HepG2 (cell line): Measurements from ENCODE around the gene HTRA3. TPM values are rescaled to one million over a fixed set of nuclear protein-coding genes. Genes with fewer than 3 reads are reported as not detected.
A peak's percentile ranks its signal among the peaks of the same experiment; 100 is the strongest.

Experiments
- ATAC-seq: fragments of 200-7000 bp; cut with Tn5 transposase; 3 replicates; pipeline ENCODE4 v1.9.1; 2020; ENCODE audit warnings: mild to moderate bottlenecking, moderate library complexity
- BruUV-seq: library from RNA; stranded (reverse); fragments of 400-500 nt; replicated peaks from 2 replicates; lab custom pipeline; 2021; lab: Mats Ljungman, UMichigan
- CTCF ChIA-PET: fragments of 300-600 bp; formaldehyde crosslinking; extraction: SDS; loops from one replicate; lab custom pipeline; 2021; ENCODE audit warnings: low total read pairs, inconsistent platforms, low intra/inter-chr PET ratio; lab: Yijun Ruan, JAX
- POLR2A ChIA-PET: fragments of 350-600 bp; sonication (Branson Sonifier 250); formaldehyde crosslinking; loops from one replicate; lab custom pipeline; 2020; ENCODE audit warnings: antibody characterized with exemption, inconsistent platforms; lab: Yijun Ruan, JAX
- DNase-seq: peaks from one replicate; pipeline ENCODE4 v3.0.0-alpha.2; 2015; ENCODE audit warnings: low spot score
- FAIRE-seq: peaks from 3 replicates; lab custom pipeline; 2011; peaks lifted over from hg19 to GRCh38; lab: Jason Lieb, UNC
- H2AFZ ChIP-seq: one replicate; pipeline ENCODE4 v1.6.1; 2011; ENCODE audit warnings: low read length, inconsistent platforms
- H3K27ac ChIP-seq: fragments of 300-600 bp; 3 replicates; pipeline ENCODE4 v1.8.0; 2011; ENCODE audit warnings: mixed run types, mild to moderate bottlenecking, mixed read lengths, low read length, inconsistent platforms; ENCODE audit not compliant: insufficient read depth; ENCODE audit errors: extremely low read length
- H3K27me3 ChIP-seq, 2 experiments: fragments of 200-600 bp in 1 of 2; 2 replicates in 1 of 2; 3 replicates in 1 of 2; pipeline versions ENCODE4 v1.6.0 to v1.8.0; 2011; ENCODE audit warnings: low read length in 2 of 2, mild to moderate bottlenecking in 2 of 2, moderate library complexity in 2 of 2, inconsistent platforms in 1 of 2; ENCODE audit not compliant: insufficient read depth in 2 of 2, control insufficient read depth in 1 of 2
- H3K36me3 ChIP-seq, 2 experiments: fragments of 200-600 bp in 1 of 2; replicated peaks in 1 of 2; 2 replicates in 1 of 2; 3 replicates in 1 of 2; pipeline versions ENCODE4 v1.5.1 to v1.8.0; 2011; ENCODE audit warnings: low read length in 2 of 2, inconsistent platforms in 1 of 2; ENCODE audit not compliant: insufficient read depth in 2 of 2, control insufficient read depth in 1 of 2
- H3K4me1 ChIP-seq: 2 replicates; pipeline ENCODE4 v1.5.1; 2012; ENCODE audit warnings: low read length, inconsistent platforms; ENCODE audit not compliant: insufficient read depth
- H3K4me2 ChIP-seq: 2 replicates; pipeline ENCODE4 v1.6.0; 2011; ENCODE audit warnings: low read depth, low read length, inconsistent platforms
- H3K4me3 ChIP-seq, 3 experiments: fragments of 200-600 bp in 1 of 3; sonication (generic), shearing (Covaris generic) in 1 of 3; replicated peaks in 1 of 3; 2 replicates each; pipeline ENCODE4 v1.5.1; 2011 to 2016; ENCODE audit warnings: low read length in 3 of 3, inconsistent platforms in 2 of 3, low read depth in 2 of 3, mild to moderate bottlenecking in 2 of 3, control low read depth in 1 of 3, mixed read lengths in 1 of 3; ENCODE audit not compliant: insufficient read depth in 1 of 3
- H3K79me2 ChIP-seq: one replicate; pipeline ENCODE4 v1.6.1; 2011; ENCODE audit warnings: low read length, inconsistent platforms; ENCODE audit not compliant: insufficient read depth
- H3K9ac ChIP-seq: 2 replicates; pipeline ENCODE4 v1.6.0; 2011; ENCODE audit warnings: mild to moderate bottlenecking, low read depth, low read length, inconsistent platforms; ENCODE audit not compliant: insufficient read depth
- H3K9me3 ChIP-seq: 2 replicates; pipeline ENCODE4 v1.5.1; 2012; ENCODE audit warnings: mild to moderate bottlenecking, low read length
- H4K20me1 ChIP-seq: 2 replicates; pipeline ENCODE4 v1.6.0; 2011; ENCODE audit warnings: inconsistent platforms, mild to moderate bottlenecking, low read length, moderate library complexity; ENCODE audit not compliant: insufficient read depth
- JUNB ChIP-seq: sonication (generic); formaldehyde crosslinking; IDR thresholded peaks from 2 replicates; pipeline ENCODE4 v1.8.0; 2022; ENCODE audit warnings: missing genetic modification reagents, mild to moderate bottlenecking, borderline replicate concordance
- TFDP1 ChIP-seq: IDR thresholded peaks from 2 replicates; pipeline ENCODE4 v1.6.1; 2016; ENCODE audit warnings: missing compliant biosample characterization, missing genetic modification reagents, borderline replicate concordance
- TRIM24 ChIP-seq: sonication (generic); formaldehyde crosslinking; IDR thresholded peaks from 2 replicates; pipeline ENCODE4 v1.8.0; 2022; ENCODE audit warnings: mild to moderate bottlenecking, missing genetic modification reagents
- WIZ ChIP-seq: sonication (generic); formaldehyde crosslinking; IDR thresholded peaks from 2 replicates; pipeline ENCODE4 v1.5.1; 2020; ENCODE audit warnings: mild to moderate bottlenecking, missing genetic modification reagents
- ZNF687 ChIP-seq: sonication (generic); formaldehyde crosslinking; IDR thresholded peaks from 2 replicates; pipeline ENCODE4 v1.5.1; 2020; ENCODE audit warnings: mild to moderate bottlenecking, missing genetic modification reagents, moderate library complexity
- WGBS: methylation state at CpG from one replicate; pipeline ENCODE4 v1.1.6; 2017; ENCODE audit warnings: low lambda C conversion rate; 5-methylcytosine and 5-hydroxymethylcytosine counted together
- in situ Hi-C: cut with HindIII; loops from 2 replicates; pipeline ENCODE4 v1.10.0; 2017; ENCODE audit warnings: low pct_unique_long_range_greater_than_20kb; ENCODE audit not compliant: extremely low pct_ligation_motif_present
- intact Hi-C: fragments of 100-400 bp; cut with micrococcal nuclease; formaldehyde crosslinking; loops from one replicate; pipeline ENCODE4 v1.10.0; 2022; ENCODE audit not compliant: unreplicated experiment
- polyA plus RNA-seq, 8 experiments: library from polyadenylated mRNA; depleted of rRNA in 3 of 8; stranded (reverse) in 7 of 8; unstranded in 1 of 8; fragments of >200 nt; fragmentation: Illumina TruSeq in 4 of 8; extraction: Trizol in 4 of 8; gene quantifications; 2 replicates each; pipeline versions ENCODE4 v1.2.1 to v1.2.3, GENCODE V29; 2011 to 2016; ENCODE audit warnings: low read depth in 4 of 8, missing spikeins in 1 of 8, mixed read lengths in 1 of 8; ENCODE audit not compliant: insufficient read depth in 1 of 8
- total RNA-seq, 5 experiments: library from RNA; depleted of rRNA; stranded (reverse); fragments of >200 nt; fragmentation: Illumina TruSeq; extraction: Trizol; gene quantifications; 2 replicates each; pipeline ENCODE4 v1.2.3, GENCODE V29; 2016; ENCODE audit warnings: low read depth in 1 of 5

The HTRA3 gene
- total and polyA plus RNA-seq, 2 of the 13 experiments (the other 11 are each of a cell fraction or from before 2014, with no cell fraction given), result 0.17 TPM; not detected in 1

- TF ChIP-seq JUNB (no peak), TFDP1 (CRISPR knock-in tag) (0 out of 2 replicates have a peak, but pooled peaks have one; percentile 23), WIZ (CRISPR knock-in tag) (no peak)
These were observed 46.1 kb downstream of the HTRA3 start (continued) for GRCh38 chr4:8315435-8316250.

- BruUV-seq, result no TSS peak
- Histone ChIP-seq H3K27ac (no peak overlapping the region), H3K27me3 (peaks cover 1 to 40% of the 10 kb centered on the region in 2 experiments; a peak in 4 of 5 replicates), H3K4me3 (peak overlapping the region in 1 of 3 experiments; percentile 14; a peak in 1 of 6 replicates), H3K36me3 (no peaks in the 10 kb centered on the region), H3K9me3 (no peaks in the 10 kb centered on the region), H4K20me1 (no peaks in the 10 kb centered on the region), H3K79me2 (no peaks in the 10 kb centered on the region), H3K4me1 (peaks cover 17% of the 10 kb centered on the region), H2AFZ (no peak overlapping the region), H3K9ac (no peak overlapping the region), H3K4me2 (peak overlapping the region; percentile 57)
- CTCF ChIA-PET, result no interaction called here
- 8% methylated on average over 6 of the region's 10 CpGs for WGBS
- POLR2A ChIA-PET, result no interaction called here
- FAIRE-seq (no peak), ATAC-seq (peak; percentile 52), DNase-seq (no peak)
- in situ Hi-C loops, result no loop called here
- no peak for TF ChIP-seq TRIM24 (CRISPR knock-in tag)
- TF ChIP-seq ZNF687, result 0 out of 2 replicates have a peak, but pooled peaks have one; percentile 1
- intact Hi-C loops, result no loop called here
These were observed 46.8 kb downstream of the HTRA3 start for GRCh38 chr4:8316251-8316771.
